ENCODE results near the gene GPD1L.
A peak's percentile ranks its signal among the peaks of the same experiment; 100 is the strongest.

GPD1L gene

GRCh38 chr3:32140943-32141342 is 34.5 kb downstream of the GPD1L start:
- peak; percentile 46 to 54 for DNase-seq

GRCh38 chr3:32143849-32144757 is 37.7 kb downstream of the GPD1L start:
- peak; percentile 69 to 79 for DNase-seq
- TF ChIP-seq GATA1 (IDR thresholded peaks at IDR 0.05; ENCODE audit: low read depth, low read length): no peak
- no peak for TF ChIP-seq POLR2A (IDR thresholded peaks at IDR 0.05; ENCODE audit: low read length)

More at GRCh38 chr3:32140943-32141342, 34.5 kb downstream of the GPD1L start:
- TF ChIP-seq GATA1 (IDR thresholded peaks at IDR 0.05; ENCODE audit: low read depth, low read length) (no peak), POLR2A (IDR thresholded peaks at IDR 0.05; ENCODE audit: low read length) (no peak)

- no peak for DNase-seq
These were observed 40.4 kb downstream of the GPD1L start for GRCh38 chr3:32146746-32147211.

GRCh38 chr3:32147509-32147908 is 41.1 kb downstream of the GPD1L start:
- DNase-seq: no peak
- no peak for TF ChIP-seq GATA1 (IDR thresholded peaks at IDR 0.05; ENCODE audit: low read depth, low read length)
- no peak for TF ChIP-seq POLR2A (IDR thresholded peaks at IDR 0.05; ENCODE audit: low read length)

More at GRCh38 chr3:32146746-32147211, 40.4 kb downstream of the GPD1L start:
- no peak for TF ChIP-seq POLR2A (IDR thresholded peaks at IDR 0.05; ENCODE audit: low read length)
- no peak for TF ChIP-seq GATA1 (IDR thresholded peaks at IDR 0.05; ENCODE audit: low read depth, low read length)

- no peak for DNase-seq
- TF ChIP-seq POLR2A (IDR thresholded peaks at IDR 0.05; ENCODE audit: low read length) (no peak), GATA1 (IDR thresholded peaks at IDR 0.05; ENCODE audit: low read depth, low read length) (no peak)
These were observed 41.5 kb downstream of the GPD1L start for GRCh38 chr3:32147933-32148332.

GRCh38 chr3:32148351-32148750 is 41.9 kb downstream of the GPD1L start:
- TF ChIP-seq GATA1 (IDR thresholded peaks at IDR 0.05; ENCODE audit: low read depth, low read length): no peak
- no peak for TF ChIP-seq POLR2A (IDR thresholded peaks at IDR 0.05; ENCODE audit: low read length)
- no peak for DNase-seq

- TF ChIP-seq GATA1 (IDR thresholded peaks at IDR 0.05; ENCODE audit: low read depth, low read length): no peak
- TF ChIP-seq POLR2A (IDR thresholded peaks at IDR 0.05; ENCODE audit: low read length): no peak
- no peak for DNase-seq
These were observed 47.2 kb downstream of the GPD1L start for GRCh38 chr3:32153414-32154204.

GRCh38 chr3:32154205-32154579 is 47.8 kb downstream of the GPD1L start:
- peak; percentile 4 to 5 for DNase-seq
- TF ChIP-seq POLR2A (IDR thresholded peaks at IDR 0.05; ENCODE audit: low read length) (no peak), GATA1 (IDR thresholded peaks at IDR 0.05; ENCODE audit: low read depth, low read length) (no peak)

- TF ChIP-seq POLR2A (IDR thresholded peaks at IDR 0.05; ENCODE audit: low read length) (no peak), GATA1 (IDR thresholded peaks at IDR 0.05; ENCODE audit: low read depth, low read length) (no peak)
- no peak for DNase-seq
These were observed 48.7 kb downstream of the GPD1L start for GRCh38 chr3:32155117-32155516.

GRCh38 chr3:32157600-32158264 is 51.3 kb downstream of the GPD1L start:
- no peak for DNase-seq
- TF ChIP-seq POLR2A (IDR thresholded peaks at IDR 0.05; ENCODE audit: low read length): no peak
- TF ChIP-seq GATA1 (IDR thresholded peaks at IDR 0.05; ENCODE audit: low read depth, low read length): no peak

GRCh38 chr3:32160706-32161214 is 54.3 kb downstream of the GPD1L start:
- TF ChIP-seq GATA1 (IDR thresholded peaks at IDR 0.05; ENCODE audit: low read depth, low read length) (no peak), POLR2A (IDR thresholded peaks at IDR 0.05; ENCODE audit: low read length) (no peak)
- DNase-seq: no peak

GRCh38 chr3:32165442-32165841 is 59.0 kb downstream of the GPD1L start:
- TF ChIP-seq POLR2A (IDR thresholded peaks at IDR 0.05; ENCODE audit: low read length): no peak
- TF ChIP-seq GATA1 (IDR thresholded peaks at IDR 0.05; ENCODE audit: low read depth, low read length): no peak
- DNase-seq: no peak

- no peak for DNase-seq
- TF ChIP-seq POLR2A (IDR thresholded peaks at IDR 0.05; ENCODE audit: low read length) (no peak), GATA1 (IDR thresholded peaks at IDR 0.05; ENCODE audit: low read depth, low read length) (no peak)
These were observed 60.2 kb downstream of the GPD1L start for GRCh38 chr3:32166654-32167053.
